H1 (cell line): ENCODE results near the gene INHBA. TPM values are rescaled to one million over a fixed set of nuclear protein-coding genes. Genes with fewer than 3 reads are reported as not detected.
A peak's percentile ranks its signal among the peaks of the same experiment; 100 is the strongest.

ENCODE experiments used
- CTCF ChIA-PET: fragments of 300-600 bp; sonication (Branson Sonifier 250); formaldehyde crosslinking; loops from one replicate; lab custom pipeline; 2021; ENCODE audit not compliant: partially characterized antibody; lab: Charles Lee
- POLR2A ChIA-PET: fragments of 300-600 bp; sonication (Branson Sonifier 250); formaldehyde crosslinking; loops from one replicate; lab custom pipeline; 2021; ENCODE audit warnings: inconsistent platforms; ENCODE audit not compliant: partially characterized antibody; lab: Charles Lee
- DNase-seq, 2 experiments: peaks; one replicate each; pipeline versions ENCODE4 v3.0.0 to v3.0.0-alpha.2; 2010 to 2022; ENCODE audit warnings: low spot score in 2 of 2, low read depth in 1 of 2, mixed read lengths in 1 of 2
- FAIRE-seq: peaks from 2 replicates; lab custom pipeline; 2011; peaks lifted over from hg19 to GRCh38; lab: Jason Lieb, UNC
- H2AFZ ChIP-seq: 2 replicates; pipeline ENCODE4 v1.8.1; 2012; ENCODE audit warnings: low read length, inconsistent platforms
- H2AK5ac ChIP-seq: 2 replicates; pipeline ENCODE4 v1.6.1; 2013; ENCODE audit warnings: low read depth, low read length
- H2BK120ac ChIP-seq: replicated peaks from 2 replicates; pipeline ENCODE3; 2013; ENCODE audit warnings: low read depth, low read length, inconsistent platforms
- H2BK12ac ChIP-seq: 2 replicates; pipeline ENCODE4 v1.6.1; 2013; ENCODE audit warnings: low read depth, low read length
- H2BK15ac ChIP-seq: 2 replicates; pipeline ENCODE4 v1.6.1; 2013; ENCODE audit warnings: low read length
- H2BK20ac ChIP-seq: 2 replicates; pipeline ENCODE4 v1.6.1; 2013; ENCODE audit warnings: low read length
- H2BK5ac ChIP-seq: 2 replicates; pipeline ENCODE4 v1.6.1; 2013; ENCODE audit warnings: low read depth, low read length
- H3K14ac ChIP-seq: 2 replicates; pipeline ENCODE4 v1.6.1; 2013; ENCODE audit warnings: inconsistent platforms; ENCODE audit not compliant: insufficient read length
- H3K18ac ChIP-seq: 2 replicates; pipeline ENCODE4 v1.6.1; 2013; ENCODE audit warnings: low read length; ENCODE audit errors: extremely low read depth
- H3K23ac ChIP-seq: 2 replicates; pipeline ENCODE4 v1.6.1; 2013; ENCODE audit warnings: inconsistent platforms; ENCODE audit not compliant: insufficient read length
- H3K23me2 ChIP-seq: 2 replicates; pipeline ENCODE4 v1.6.1; 2013; ENCODE audit warnings: low read depth, low read length
- H3K27ac ChIP-seq: 2 replicates; pipeline ENCODE4 v1.6.1; 2011; ENCODE audit warnings: low read depth, low read length, inconsistent platforms
- H3K27me3 ChIP-seq, 4 experiments: replicated peaks in 1 of 4; 1 replicate in 1 of 4; 2 replicates in 3 of 4; pipeline versions ENCODE4 v1.6.1 to v1.8.1; 2011 to 2013; ENCODE audit warnings: low read length in 3 of 4, mild to moderate bottlenecking in 3 of 4, inconsistent platforms in 2 of 4, mixed read lengths in 2 of 4, moderate library complexity in 1 of 4; ENCODE audit not compliant: control insufficient read depth in 3 of 4, insufficient read depth in 3 of 4; ENCODE audit errors: extremely low read depth in 1 of 4
- H3K36me3 ChIP-seq, 4 experiments: 2 replicates each; pipeline versions ENCODE4 v1.6.1 to v1.8.1; 2011 to 2013; ENCODE audit warnings: mild to moderate bottlenecking in 4 of 4, low read length in 3 of 4, moderate library complexity in 2 of 4, control low read depth in 1 of 4, inconsistent platforms in 1 of 4; ENCODE audit not compliant: insufficient read depth in 4 of 4, control insufficient read depth in 2 of 4
- H3K4ac ChIP-seq: replicated peaks from 2 replicates; pipeline ENCODE3; 2013; ENCODE audit warnings: low read length, low read depth, mixed read lengths, inconsistent platforms; ENCODE audit not compliant: insufficient read length
- H3K4me1 ChIP-seq, 4 experiments: replicated peaks in 1 of 4; 1 replicate in 1 of 4; 2 replicates in 3 of 4; pipeline versions ENCODE4 v1.6.1 to v1.8.1; 2011 to 2013; ENCODE audit warnings: low read length in 3 of 4, inconsistent platforms in 2 of 4, mixed read lengths in 1 of 4; ENCODE audit not compliant: insufficient read depth in 4 of 4, control insufficient read depth in 3 of 4
- H3K4me2 ChIP-seq, 2 experiments: 2 replicates each; pipeline versions ENCODE4 v1.6.1 to v1.8.1; 2011 to 2013; ENCODE audit warnings: low read depth in 2 of 2, low read length in 2 of 2, control low read depth in 1 of 2, inconsistent platforms in 1 of 2, mild to moderate bottlenecking in 1 of 2; ENCODE audit not compliant: insufficient read depth in 1 of 2
- H3K4me3 ChIP-seq, 4 experiments: fragments of 200-600, 300-600 bp in 1 of 4; sonication (generic), shearing (Covaris generic), sonication (Bioruptor Twin) in 1 of 4; 2 replicates each; pipeline versions ENCODE4 v1.5.1 to v1.8.1; 2011 to 2016; ENCODE audit warnings: low read length in 4 of 4, low read depth in 3 of 4, control low read depth in 2 of 4, inconsistent platforms in 2 of 4, mild to moderate bottlenecking in 2 of 4, mixed read lengths in 1 of 4, moderate library complexity in 1 of 4; ENCODE audit not compliant: insufficient read depth in 2 of 4; ENCODE audit errors: extremely low read depth in 1 of 4
- H3K56ac ChIP-seq: replicated peaks from 2 replicates; pipeline ENCODE3; 2013; ENCODE audit warnings: low read depth, mild to moderate bottlenecking, mixed read lengths, low read length, inconsistent platforms; ENCODE audit not compliant: insufficient read length
- H3K79me1 ChIP-seq: 2 replicates; pipeline ENCODE4 v1.6.1; 2013; ENCODE audit warnings: low read depth, low read length, control low read depth
- H3K79me2 ChIP-seq, 2 experiments: 2 replicates each; pipeline versions ENCODE4 v1.6.1 to v1.8.1; 2012 to 2013; ENCODE audit warnings: low read length in 2 of 2, mild to moderate bottlenecking in 2 of 2, inconsistent platforms in 1 of 2; ENCODE audit not compliant: insufficient read depth in 2 of 2, control insufficient read depth in 1 of 2
- H3K9ac ChIP-seq, 4 experiments: replicated peaks in 1 of 4; 1 replicate in 1 of 4; 2 replicates in 3 of 4; pipeline versions ENCODE4 v1.6.1 to v1.8.1; 2011 to 2013; ENCODE audit warnings: low read depth in 3 of 4, low read length in 3 of 4, control low read depth in 2 of 4, mild to moderate bottlenecking in 2 of 4, moderate library complexity in 2 of 4, inconsistent platforms in 1 of 4; ENCODE audit errors: extremely low read depth in 1 of 4
- H3K9me3 ChIP-seq, 2 experiments: 2 replicates each; pipeline versions ENCODE4 v1.6.1 to v1.8.1; 2012 to 2013; ENCODE audit warnings: mild to moderate bottlenecking in 2 of 2, moderate library complexity in 2 of 2, control low read depth in 1 of 2, inconsistent platforms in 1 of 2, low read depth in 1 of 2, low read length in 1 of 2, mixed read lengths in 1 of 2; ENCODE audit not compliant: insufficient read depth in 2 of 2
- H4K20me1 ChIP-seq, 2 experiments: replicated peaks in 1 of 2; 2 replicates each; pipeline versions ENCODE3 to v1.8.1; 2011 to 2013; ENCODE audit warnings: inconsistent platforms in 2 of 2, low read length in 2 of 2, mild to moderate bottlenecking in 1 of 2; ENCODE audit not compliant: insufficient read depth in 2 of 2, control insufficient read depth in 1 of 2
- H4K5ac ChIP-seq: 2 replicates; pipeline ENCODE4 v1.6.1; 2013; ENCODE audit warnings: low read length, low read depth, mixed read lengths, inconsistent platforms; ENCODE audit not compliant: insufficient read length
- H4K8ac ChIP-seq: 2 replicates; pipeline ENCODE4 v1.8.0; 2013; ENCODE audit warnings: mild to moderate bottlenecking, moderate library complexity, low read length, inconsistent platforms; ENCODE audit not compliant: insufficient read depth; ENCODE audit errors: extremely low read depth
- H4K91ac ChIP-seq: replicated peaks from 2 replicates; pipeline ENCODE3; 2013; ENCODE audit warnings: low read length, mixed read lengths, inconsistent platforms; ENCODE audit not compliant: insufficient read length
- BACH1 ChIP-seq: IDR thresholded peaks from 2 replicates; pipeline ENCODE4 v1.6.1; 2012; ENCODE audit warnings: low read length, improper control_type of control experiment
- BRCA1 ChIP-seq: IDR thresholded peaks from 2 replicates; pipeline ENCODE4 v1.6.1; 2012; ENCODE audit warnings: low read depth, low read length, improper control_type of control experiment
- GTF2F1 ChIP-seq: IDR thresholded peaks from 2 replicates; pipeline ENCODE4 v1.6.1; 2012; ENCODE audit warnings: low read depth, low read length, improper control_type of control experiment, borderline replicate concordance
- KDM5A ChIP-seq: fragments of 200-600 bp; IDR thresholded peaks from 2 replicates; pipeline ENCODE4 v1.7.1; 2012; ENCODE audit warnings: mild to moderate bottlenecking, low read length, inconsistent platforms, mixed read lengths
- RBBP5 ChIP-seq: IDR thresholded peaks from 2 replicates; pipeline ENCODE4 v1.7.1; 2012; ENCODE audit warnings: low read depth, mild to moderate bottlenecking, inconsistent platforms, low read length, moderate library complexity, borderline replicate concordance
- RNF2 ChIP-seq: fragments of 200-900, 300-1000 bp; sonication (generic); IDR thresholded peaks from 2 replicates; pipeline ENCODE4 v1.7.1; 2016; ENCODE audit warnings: borderline replicate concordance, low read depth, mild to moderate bottlenecking, antibody characterized with exemption, low read length; ENCODE audit not compliant: poor library complexity, severe bottlenecking; ENCODE audit errors: missing control alignments
- TAF1 ChIP-seq: IDR thresholded peaks from 2 replicates; pipeline ENCODE4 v1.6.1; 2011; ENCODE audit warnings: mild to moderate bottlenecking, low read depth, low read length
- TCF12 ChIP-seq: IDR thresholded peaks from 2 replicates; pipeline ENCODE4 v1.6.1; 2011; ENCODE audit warnings: low read depth, mild to moderate bottlenecking, low read length
- USF2 ChIP-seq: IDR thresholded peaks from 2 replicates; pipeline ENCODE4 v1.6.1; 2011; ENCODE audit warnings: low read length, improper control_type of control experiment
- WGBS, 2 experiments: shearing (Covaris generic) in 1 of 2; methylation state at CpG; one replicate each; pipeline versions ENCODE4 v1.1.6 to v1.1.7; 2013 to 2015; ENCODE audit warnings: low lambda C conversion rate in 2 of 2, mixed read lengths in 2 of 2, inconsistent platforms in 1 of 2, low coverage in 1 of 2, missing lambda C conversion rate in 1 of 2; ENCODE audit not compliant: insufficient replicate concordance in 2 of 2, insufficient coverage in 1 of 2, insufficient read length in 1 of 2; ENCODE audit errors: extremely low coverage in 1 of 2, missing lambda C conversion rate in 1 of 2; 5-methylcytosine and 5-hydroxymethylcytosine counted together
- polyA plus RNA-seq, 7 experiments: library from polyadenylated mRNA; depleted of rRNA in 3 of 7; stranded (reverse) in 5 of 7; unstranded in 2 of 7; fragments of >200 nt in 5 of 7; fragments of 200-250 nt in 2 of 7; gene quantifications; 1 replicate in 5 of 7; 2 replicates in 1 of 7; 4 replicates in 1 of 7; pipeline versions ENCODE4 v1.2.1 to v1.2.3, GENCODE V29; 2011 to 2013; ENCODE audit warnings: missing spikeins in 2 of 7, mixed read lengths in 2 of 7
- total RNA-seq: library from RNA; stranded (reverse); fragmentation: NEBNext Ultra II Directional; extraction: Animal tissue kit (Norgen Biotek cat#: 25700); gene quantifications from 2 replicates; pipeline ENCODE4 v1.2.1, GENCODE V29; 2021

The INHBA gene
- total and polyA plus RNA-seq, 2 of the 8 experiments (the other 6 are each of a cell fraction or from before 2014, with no cell fraction given) = 1.1 to 2.7 TPM

- Histone ChIP-seq H3K9ac (peak overlapping the region in 1 of 4 experiments; percentile 13; a peak in 1 of 7 replicates), H3K4me2 (no peak overlapping the region)
- no peak for FAIRE-seq
- no peak for TF ChIP-seq BRCA1
- no peak for TF ChIP-seq TCF12
- TF ChIP-seq BACH1 = no peak
- TF ChIP-seq GTF2F1 = no peak
- no peak for TF ChIP-seq RNF2
- no peak for TF ChIP-seq USF2
- no peak for TF ChIP-seq TAF1
- no peak for TF ChIP-seq RBBP5
- TF ChIP-seq KDM5A = no peak
Measured at GRCh38 chr7:41708581-41709358, 5.9 kb upstream of the INHBA start.

More at GRCh38 chr7:41708581-41709358, 5.9 kb upstream of the INHBA start:
- H4K5ac ChIP-seq = no peak overlapping the region
- WGBS, 2 experiments = 87% methylated on average over 8 of the region's 8 CpGs; no CpG with 5 or more reads in 1 of the 2 experiments
- no peak for DNase-seq
- no peak overlapping the region for H2BK5ac ChIP-seq
- no peak overlapping the region for H2BK20ac ChIP-seq
- no peaks in the 10 kb centered on the region for H3K79me2 ChIP-seq
- no peak overlapping the region for H2AK5ac ChIP-seq
- H3K27me3 ChIP-seq = peaks cover 4 to 18% (median 13%) of the 10 kb centered on the region in 4 experiments
- no peak overlapping the region for H2AFZ ChIP-seq
- H3K4ac ChIP-seq = no peak overlapping the region
- H3K56ac ChIP-seq = no peak overlapping the region
- H3K4me1 ChIP-seq = peaks cover 5 to 20% (median 10%) of the 10 kb centered on the region in 4 experiments
- no peak overlapping the region for H3K27ac ChIP-seq
- no peaks in the 10 kb centered on the region for H3K36me3 ChIP-seq
- no peaks in the 10 kb centered on the region for H3K9me3 ChIP-seq
- H3K79me1 ChIP-seq = no peaks in the 10 kb centered on the region
- H4K8ac ChIP-seq = no peak overlapping the region
- no peak overlapping the region for H3K23ac ChIP-seq
- CTCF ChIA-PET = interaction anchor here (1.4 to 4.3 kb wide), 8 partner anchors 12 to 716 kb away, joined by 3 to 35 read pairs (median 6); no protein-coding TSS in a partner anchor
- H4K91ac ChIP-seq = no peak overlapping the region
- no peaks in the 10 kb centered on the region; the same call in 1 of the 2 replicates for H3K23me2 ChIP-seq
- H3K4me3 ChIP-seq = no peak overlapping the region
- H2BK120ac ChIP-seq = no peak overlapping the region
- POLR2A ChIA-PET = no interaction called here
- H4K20me1 ChIP-seq = no peaks in the 10 kb centered on the region
- H3K14ac ChIP-seq = no peak overlapping the region
- no peak overlapping the region for H2BK15ac ChIP-seq
- no peak overlapping the region for H2BK12ac ChIP-seq
- H3K18ac ChIP-seq = no peak overlapping the region
